ENCODE results near the gene THSD4.

The THSD4 gene

DNA sequence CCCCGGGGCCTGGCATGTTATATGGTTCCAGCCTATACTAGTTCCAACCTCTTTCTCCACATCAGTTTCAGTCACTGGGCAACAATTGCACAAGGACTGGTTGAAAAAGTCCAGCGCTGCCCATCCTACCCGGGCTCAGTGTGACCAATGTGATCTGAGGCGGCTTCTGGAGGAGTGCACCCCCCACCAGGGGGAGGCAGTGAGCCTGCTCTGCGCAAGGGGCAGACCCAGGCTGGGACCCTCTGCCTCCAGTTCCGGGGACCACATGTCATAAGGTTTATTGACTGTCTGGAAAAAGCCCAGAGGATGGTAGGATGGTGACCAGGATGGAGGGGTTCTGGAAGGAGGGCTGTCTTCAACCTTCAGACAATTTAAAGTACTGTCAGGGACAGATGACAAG lies 669.4 kb downstream of the THSD4 start:
- DNase-seq (ENCODE audit: low spot score): no peak

DNA sequence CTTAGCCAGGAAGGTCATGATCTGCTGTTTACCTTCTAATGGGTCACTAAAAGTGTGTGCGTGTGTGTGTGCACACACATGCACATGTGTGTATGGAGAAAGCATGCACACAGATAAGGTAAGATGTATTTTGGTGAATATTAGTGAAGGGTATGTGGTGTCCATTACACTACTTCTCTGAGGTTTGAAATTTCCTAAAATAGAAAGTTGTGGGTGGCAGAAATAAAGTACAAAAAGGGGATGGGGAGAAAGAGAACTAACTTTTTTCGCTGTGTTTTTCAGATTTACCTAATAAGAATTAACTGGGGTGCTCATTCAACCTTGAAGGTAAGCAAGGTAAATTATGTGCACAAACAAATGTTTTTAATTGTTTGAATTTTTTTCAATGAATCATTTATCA lies 670.7 kb downstream of the THSD4 start:
- no peak for DNase-seq (ENCODE audit: low spot score)

DNA sequence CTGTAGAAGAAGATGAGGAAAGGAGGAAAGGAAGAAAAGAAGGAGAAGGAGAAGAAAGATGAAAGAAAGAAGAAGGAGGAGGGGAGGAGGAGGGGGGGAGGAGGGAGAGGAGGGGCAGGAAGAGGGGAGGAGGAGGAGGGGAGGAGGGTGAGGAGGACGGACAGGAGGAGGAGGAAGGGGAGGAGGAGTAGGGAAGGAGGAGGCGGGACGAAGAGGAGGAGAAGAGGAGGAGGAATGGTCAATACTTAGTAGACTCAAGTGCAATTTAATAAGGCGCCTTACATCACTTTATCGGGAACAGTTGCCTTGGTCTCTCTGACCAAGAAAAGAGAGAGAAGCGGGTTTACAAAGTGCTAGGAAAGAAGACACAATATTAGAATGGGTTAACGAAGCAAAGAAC lies 671.4 kb downstream of the THSD4 start:
- no peak for DNase-seq (ENCODE audit: low spot score)

DNA sequence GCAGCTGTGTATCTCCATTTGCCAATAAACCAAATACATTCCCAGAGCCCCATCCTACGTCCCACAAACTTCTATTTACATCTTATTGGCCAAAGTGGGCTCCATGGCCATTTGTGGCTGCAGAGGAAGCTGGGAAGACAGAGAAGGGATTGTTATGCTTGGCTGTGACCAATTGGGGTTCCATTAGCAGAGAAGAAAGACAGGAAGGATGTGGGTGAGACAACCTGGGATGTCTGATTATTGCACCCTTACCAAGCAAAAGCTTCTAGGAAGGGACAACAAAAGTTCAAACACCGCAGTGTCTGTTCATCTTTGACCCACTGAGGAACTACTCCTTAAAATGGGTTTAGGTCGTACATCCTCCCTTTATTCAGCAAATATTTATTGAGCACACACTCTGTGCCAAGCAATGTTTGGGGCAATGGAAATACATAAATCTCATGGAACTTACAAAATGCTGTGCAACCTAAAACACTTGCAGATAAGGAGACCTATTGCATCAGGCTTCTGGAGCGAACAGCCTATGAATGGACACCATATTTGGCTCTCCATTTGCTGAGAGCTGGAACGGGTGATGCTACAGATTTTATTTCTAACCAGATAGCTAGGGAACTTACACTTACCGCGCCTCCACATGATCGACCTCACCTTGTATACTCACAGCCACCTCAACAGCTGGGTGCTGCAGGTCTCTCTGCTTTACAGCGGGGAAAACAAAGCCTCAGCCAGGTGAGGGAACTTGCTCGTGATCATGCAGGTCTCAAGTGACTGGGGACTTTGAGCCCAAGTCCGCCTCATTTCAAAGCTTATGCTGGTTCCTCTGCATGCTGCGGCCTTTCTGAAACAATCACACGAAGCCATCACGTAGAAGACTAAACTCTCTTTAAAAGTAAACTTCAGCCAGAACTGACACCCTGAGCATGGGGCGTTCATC lies 673.6 kb downstream of the THSD4 start:
- DNase-seq (ENCODE audit: low spot score): no peak

DNA sequence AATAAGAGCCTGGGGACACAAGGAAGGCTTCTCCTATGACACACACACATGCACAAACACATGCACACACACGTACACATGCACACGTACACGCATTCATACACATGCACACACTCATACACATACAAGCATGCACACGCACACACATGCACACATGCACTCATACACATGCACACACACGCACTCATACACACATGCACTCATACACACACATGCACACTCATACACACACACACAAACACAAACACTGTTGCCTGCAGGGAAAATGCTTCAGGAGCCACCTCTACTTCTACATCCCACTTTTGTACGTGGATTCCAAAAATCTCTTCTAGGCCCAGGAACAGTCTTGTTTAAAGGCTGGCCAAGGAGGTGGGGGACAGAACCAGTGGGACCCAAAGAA lies 674.3 kb downstream of the THSD4 start:
- DNase-seq (ENCODE audit: low spot score): no peak

DNA sequence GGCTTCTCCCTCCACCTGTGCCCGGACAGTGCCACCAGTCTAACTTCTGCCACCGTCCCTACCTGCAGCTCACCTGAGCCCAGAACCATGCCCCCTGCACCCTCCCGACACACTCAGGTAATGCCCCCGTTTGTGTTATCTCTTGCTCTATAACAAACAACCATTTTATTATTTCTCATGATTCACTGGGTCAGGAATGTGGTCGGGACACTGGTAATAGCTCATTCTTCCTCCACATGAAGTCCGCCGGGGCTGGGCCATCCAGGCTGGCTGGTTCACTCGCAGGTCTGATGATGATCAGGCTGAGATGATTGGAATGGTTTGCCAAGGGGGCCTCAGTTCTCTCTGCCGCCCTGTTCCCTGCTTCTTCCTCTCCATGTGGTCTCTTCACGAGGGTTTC lies 674.8 kb downstream of the THSD4 start:
- no peak for DNase-seq (ENCODE audit: low spot score)

DNA sequence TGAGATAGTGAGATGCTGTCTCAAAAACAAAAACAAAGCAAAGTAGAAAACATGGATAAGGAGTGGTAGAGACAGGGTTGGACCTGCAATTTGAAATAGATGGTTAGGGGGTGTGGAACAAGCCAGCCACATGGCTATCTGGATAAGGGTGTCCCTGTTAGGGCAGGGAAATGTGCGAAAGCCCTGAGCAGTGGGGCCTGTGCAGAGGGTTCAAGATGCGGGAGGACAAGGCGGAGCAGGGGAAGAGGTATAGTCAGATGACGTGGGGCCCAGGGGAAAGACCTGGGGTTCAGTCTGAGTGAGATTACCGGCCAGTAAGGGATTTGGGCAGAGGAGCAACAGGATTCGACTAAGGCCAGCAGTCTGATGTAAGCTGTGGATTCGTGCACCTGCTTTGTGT lies 676.7 kb downstream of the THSD4 start:
- DNase-seq (ENCODE audit: low spot score): no peak

DNA sequence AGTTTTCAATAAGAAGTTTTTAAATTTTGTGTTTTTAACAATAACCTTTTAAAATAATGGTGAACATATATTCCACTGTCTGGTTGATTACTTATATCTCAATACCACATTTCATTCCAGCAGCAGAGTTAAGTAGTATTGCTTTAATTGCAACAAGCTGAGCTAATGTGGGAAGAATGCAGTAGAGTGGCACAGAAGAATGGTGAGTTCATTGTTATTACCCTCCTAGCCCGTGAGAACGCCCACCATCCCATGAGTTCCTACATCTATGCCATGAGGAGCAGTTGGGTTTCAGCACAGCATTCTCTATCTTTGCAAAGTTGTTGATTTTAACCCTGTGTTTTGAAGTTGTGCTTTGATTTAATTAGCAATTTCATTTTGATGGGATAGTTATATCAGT lies 677.2 kb downstream of the THSD4 start:
- DNase-seq (ENCODE audit: low spot score): no peak

DNA sequence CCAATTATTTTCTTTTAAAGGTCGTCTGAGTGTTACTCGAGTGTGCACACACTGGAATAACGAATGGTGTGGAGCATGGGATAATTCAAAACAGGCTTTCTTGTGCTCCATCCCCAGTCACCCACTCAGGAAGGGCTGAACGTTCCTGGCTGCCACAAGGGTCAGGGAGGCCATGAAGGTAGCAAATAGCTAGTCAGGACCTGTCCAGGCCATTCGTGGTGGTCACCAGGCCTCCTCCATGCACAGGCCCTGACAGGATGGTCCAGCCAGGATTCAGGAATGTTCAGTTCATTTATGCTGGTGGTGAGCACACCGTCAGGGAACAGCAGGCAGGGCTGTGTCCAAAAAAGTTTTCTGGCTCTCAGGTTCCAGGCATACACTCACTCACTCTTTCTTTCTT lies 683.4 kb downstream of the THSD4 start:
- no peak for DNase-seq (ENCODE audit: low spot score)

DNA sequence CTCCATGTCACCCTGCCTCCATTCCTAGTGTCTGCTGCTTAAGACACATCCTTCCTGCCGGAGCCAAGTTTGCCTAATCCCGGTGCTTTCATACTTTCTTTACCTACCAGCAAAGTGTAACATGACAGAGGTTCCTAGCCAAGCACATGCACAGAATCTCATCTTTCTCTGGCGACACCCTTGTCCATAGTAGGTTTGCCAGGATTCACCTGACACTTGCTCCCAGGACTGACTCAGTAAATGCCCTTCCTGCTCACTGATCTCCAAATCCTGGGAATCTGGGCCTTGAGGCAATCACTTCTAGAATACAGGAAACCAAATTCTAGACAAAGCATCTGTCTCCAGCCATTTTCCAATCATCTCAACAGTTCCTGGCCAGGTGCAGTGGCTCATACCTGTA lies 684.9 kb downstream of the THSD4 start:
- DNase-seq (ENCODE audit: low spot score): no peak

DNA sequence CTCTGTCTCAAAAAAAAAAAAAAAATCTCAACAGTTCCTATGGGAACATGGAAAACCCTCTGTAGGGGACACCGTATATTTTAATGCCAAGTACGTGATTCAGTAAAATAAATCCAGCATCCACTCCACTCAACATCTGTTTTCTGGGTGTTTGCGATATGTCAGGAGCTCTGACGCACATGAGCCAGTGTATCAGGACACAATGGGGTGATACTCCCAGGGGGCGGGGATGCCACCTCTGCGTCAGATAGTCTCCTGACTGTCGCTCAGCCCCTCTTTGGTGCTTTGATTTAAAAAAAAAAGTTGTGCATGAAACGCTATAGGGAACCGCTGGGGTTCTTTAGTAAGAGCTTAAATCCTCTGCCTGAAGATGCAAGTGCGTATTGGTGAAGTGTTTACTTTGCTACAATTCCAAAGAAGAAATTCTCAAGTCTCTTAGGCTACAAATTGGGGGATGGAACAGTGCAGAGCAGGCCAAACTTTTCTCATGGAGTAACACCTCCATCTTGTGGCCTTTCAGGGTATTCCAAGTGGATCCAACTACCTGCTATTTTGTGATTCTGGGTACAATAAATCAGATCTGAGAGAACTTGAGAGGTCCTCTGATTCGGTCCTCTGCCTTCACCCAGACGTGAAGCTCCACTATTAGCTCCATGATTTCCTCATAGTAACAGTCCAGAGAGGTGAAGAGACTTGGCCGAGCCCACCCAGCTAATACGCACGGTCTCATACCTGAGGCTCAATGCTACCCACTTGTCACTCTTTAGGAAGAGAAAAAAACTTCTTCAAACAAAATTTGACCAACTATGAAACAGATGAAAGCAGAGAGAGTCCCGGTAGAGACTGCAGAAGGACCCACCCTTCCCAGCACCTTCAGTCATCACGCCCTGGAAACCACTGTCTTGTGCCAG lies 685.8 kb downstream of the THSD4 start:
- peak; percentile 67 for DNase-seq (ENCODE audit: low spot score)

DNA sequence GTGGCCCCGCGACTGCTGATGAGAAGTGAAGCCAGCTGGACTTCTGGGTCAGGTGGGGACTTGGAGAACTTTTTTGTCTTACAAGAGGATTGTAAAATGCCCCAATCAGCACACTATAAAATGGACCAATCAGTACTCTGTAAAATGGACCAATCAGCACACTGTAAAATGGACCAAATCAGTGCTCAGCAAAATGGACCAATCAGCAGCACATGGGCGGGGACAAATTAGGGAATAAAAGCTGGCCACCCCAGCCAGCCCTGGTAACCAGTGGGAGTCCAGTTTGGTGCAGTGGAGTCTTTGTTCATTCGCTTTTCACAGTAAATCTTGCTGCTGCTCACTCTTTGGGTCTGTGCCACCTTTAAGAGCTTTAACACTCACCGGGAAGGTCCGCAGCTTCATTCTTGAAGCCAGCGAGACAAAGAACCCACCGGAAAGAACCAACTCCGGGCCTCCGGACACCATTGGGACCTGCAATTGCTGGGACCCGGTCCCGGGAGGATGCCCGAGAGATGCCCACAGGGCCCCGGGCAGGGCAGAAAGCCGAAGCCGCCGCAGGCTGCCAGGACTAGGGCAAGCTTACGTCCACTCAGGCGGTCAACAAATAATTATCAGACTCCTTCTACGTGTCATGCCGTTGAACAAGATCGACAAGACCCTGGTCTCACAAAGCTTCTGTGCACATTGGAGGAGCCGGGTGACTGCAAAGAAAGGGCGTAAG lies 686.8 kb downstream of the THSD4 start:
- no peak for DNase-seq (ENCODE audit: low spot score)

DNA sequence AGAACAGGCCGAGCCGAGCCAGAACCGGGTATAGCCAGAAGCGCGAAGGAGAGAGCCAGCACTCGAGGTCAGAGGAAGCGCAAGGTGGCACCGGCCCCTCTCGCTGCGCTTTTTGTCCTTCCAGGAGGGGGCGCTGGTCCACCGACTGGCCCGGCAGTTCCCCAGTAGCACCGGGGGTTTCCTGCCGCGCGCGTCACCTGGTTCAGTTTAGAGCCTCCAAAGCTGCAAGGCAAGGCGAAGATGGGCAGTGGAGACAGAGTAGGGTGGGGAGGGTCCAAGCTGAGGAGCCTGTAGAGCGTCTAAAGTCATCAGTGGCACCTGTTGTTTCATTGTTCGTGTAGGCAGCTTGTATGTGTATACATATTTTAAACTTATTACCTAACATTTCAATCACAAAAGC lies 687.5 kb downstream of the THSD4 start:
- DNase-seq (ENCODE audit: low spot score): no peak

DNA sequence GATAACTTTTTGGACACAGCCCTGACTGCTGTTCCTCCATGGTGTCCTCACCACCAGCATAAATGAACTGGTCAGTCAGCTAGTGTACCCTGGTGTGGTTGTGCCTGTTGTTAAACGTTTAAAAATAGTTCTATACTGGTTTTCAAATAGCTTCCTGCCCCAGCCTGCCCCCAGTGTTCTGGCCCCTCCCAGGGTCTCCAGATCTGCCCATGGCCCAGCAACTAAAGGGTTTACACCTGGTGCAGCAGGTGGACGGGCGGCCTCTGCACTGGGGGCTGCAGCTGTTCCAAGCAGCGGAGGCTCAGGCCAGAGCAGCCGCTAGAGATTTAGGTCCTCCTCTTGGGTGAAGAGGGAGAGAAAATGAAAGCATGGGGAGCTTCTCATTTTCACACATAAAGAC lies 689.0 kb downstream of the THSD4 start:
- DNase-seq (ENCODE audit: low spot score): no peak

DNA sequence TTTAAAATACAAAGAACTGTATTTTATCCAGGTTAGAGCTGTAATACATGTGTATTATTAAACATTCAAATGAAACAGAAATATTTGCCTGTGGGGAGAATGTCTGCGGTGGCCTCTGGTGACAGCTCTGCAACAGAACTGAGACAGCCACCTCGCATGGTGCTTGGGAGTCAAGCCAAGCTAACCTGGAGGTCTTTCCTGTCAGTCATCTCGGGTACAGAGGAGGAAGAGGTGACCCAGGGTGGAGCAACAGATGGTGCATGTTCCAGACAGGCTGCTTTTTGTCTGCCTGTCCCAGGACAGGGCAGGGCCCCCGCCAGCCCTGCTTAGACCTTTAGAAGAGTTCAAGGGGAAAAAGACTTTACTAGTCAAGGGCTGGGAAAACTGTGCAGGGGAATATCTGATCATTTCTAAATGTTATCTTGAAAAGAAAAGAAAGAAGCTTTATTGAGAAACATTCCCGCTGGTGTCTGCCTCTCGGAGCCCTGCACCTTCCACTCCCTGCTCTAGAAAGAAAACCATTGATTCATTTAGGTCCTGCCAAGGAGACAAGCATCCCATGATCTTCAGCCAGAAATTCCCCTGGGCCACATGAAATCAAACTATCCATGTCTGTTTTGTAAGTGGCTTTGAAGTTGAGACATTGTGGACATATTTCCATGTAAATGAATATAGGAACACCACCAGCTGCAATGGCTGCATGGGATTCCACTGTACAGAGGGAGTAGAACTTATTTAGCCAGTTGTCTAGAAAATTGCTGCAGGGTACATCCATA lies 689.6 kb downstream of the THSD4 start:
- DNase-seq (ENCODE audit: low spot score): no peak

DNA sequence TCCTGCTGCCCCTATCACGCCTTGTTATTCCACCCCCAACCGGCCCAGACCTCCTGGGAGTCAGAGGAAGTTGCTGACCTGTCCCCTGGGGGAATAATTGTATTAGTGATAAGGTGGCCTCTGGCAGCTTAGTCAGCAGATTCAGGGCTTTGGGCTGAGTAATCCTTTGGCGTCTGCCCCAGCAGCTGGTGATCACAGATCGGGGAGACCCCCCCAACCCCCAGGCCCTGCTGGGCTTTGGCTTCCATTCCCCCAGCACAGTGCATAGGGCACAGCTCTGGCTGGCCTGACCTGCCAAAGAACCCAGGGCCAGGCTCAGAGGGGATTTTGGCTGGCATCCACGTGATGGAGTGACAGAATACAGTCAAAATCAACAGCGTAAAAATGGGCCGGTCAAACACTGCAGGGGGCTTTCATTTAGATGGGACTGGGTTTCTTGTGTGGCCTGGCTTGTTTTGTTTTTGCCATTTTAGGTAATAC lies 691.2 kb downstream of the THSD4 start:
- DNase-seq (ENCODE audit: low spot score): no peak

DNA sequence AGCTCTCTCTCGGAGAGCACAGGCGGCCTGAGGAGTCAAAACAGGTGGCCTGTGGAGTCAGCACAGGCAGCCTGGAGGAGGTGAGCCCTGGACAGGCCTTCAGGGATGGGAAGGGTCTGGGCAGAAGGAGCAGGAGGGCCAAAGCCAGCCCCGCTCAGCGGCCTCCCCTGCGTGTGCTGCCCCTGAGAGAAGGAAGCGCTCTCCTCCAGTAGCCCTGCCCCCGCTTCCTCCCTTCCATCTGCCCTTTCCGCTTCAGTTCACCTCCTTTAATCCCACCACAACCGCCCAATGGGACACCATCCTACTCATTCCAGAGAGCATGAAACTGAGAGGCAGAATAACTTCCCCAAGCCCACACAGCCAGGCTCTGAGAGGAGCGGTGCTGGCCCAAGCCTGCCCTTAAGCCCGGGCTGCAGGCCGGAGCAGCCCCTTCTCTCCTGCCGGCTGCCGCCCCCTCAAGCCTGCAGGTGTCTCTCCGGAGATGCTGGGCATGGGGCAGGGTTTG lies 691.9 kb downstream of the THSD4 start:
- no peak for DNase-seq (ENCODE audit: low spot score)

DNA sequence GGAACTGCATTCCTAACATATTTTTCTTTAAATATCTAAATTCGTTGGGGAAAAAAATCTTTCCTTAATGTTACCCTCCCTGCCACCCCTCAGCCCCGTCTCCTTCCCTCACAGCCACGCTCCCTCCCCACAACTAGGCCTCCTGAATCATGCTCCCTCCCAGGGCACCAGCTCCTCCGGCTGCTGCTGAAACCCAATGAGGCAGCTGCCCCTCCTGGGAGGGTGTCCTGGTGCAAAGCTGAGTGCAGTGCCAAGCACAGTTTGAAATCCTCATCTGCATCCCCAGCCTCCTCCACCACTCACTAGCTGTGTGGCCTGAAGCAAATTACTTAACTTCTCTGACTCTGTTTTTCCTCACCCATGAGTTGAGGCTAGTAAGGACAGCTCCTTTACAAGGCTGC lies 692.4 kb downstream of the THSD4 start:
- DNase-seq (ENCODE audit: low spot score): no peak

DNA sequence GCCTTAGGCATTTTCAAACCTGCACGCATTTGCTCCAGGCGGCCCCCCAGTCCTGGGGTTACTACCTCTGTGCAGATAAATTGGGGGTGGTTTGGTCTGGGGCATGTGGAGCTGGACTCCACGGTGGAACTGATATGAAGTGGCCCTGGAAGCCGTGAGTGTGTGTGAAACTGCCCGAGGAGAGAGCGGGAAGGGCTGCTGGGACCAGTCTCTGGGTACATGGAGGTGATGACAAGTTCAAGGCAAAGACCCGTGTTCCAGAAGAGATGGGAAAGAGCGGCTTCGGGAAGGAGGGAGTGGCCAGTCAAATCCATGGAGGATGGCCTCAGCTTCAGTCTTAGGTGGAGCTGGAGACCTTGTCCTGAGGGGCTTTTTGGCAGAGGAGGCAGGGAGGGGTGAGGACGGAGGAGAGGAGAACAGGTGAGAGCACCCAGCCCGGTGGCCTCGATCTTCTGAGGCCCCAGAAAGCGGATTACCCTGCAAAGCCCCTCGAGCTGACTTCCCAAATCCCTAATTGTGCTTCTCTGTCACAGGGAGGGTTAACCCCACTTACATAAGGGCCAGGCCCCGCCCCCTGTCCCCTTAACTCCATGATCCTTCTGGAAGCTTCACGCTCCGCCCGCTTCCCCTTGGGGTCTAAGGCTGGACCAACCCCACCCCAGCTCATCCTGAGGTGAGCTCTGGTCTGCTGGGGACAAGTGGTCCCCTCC lies 693.2 kb downstream of the THSD4 start:
- DNase-seq (ENCODE audit: low spot score): no peak

DNA sequence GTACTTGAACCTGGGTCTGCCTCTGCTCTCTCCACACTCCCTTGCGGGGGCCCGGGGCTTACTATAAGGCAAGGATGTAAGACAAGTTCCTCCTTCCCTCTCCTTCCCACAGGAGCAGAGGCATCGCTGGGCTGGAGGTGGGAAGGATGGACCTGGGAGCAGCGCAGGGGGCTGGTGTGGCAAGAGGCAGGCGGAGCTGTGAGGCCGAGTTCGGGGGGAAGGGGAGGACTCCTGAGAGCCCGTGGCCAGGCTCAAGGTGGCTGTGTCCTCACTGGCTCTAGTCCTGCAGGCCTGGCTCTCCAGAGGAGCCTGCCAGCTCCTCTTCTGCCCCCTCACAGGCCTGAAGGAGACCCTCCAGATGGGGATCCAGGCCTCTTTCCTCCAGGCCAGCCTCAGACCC lies 694.1 kb downstream of the THSD4 start:
- no peak for DNase-seq (ENCODE audit: low spot score)
